Neural crest cell (in vitro differentiated cells): Measurements from ENCODE around the gene TNFAIP8. TPM values are rescaled to one million over a fixed set of nuclear protein-coding genes. Genes with fewer than 3 reads are reported as not detected.
A peak's percentile ranks its signal among the peaks of the same experiment; 100 is the strongest.

Experiments used
- DNase-seq: peaks from one replicate; pipeline ENCODE4 v3.0.0; 2021; ENCODE audit warnings: low read depth, mixed read lengths, low spot score
- H3K27ac Mint-ChIP-seq: one replicate; pipeline ENCODE4 v1.8.0; 2021; ENCODE audit warnings: mild to moderate bottlenecking, mixed read lengths; ENCODE audit not compliant: unreplicated experiment
- H3K27me3 Mint-ChIP-seq: 2 replicates; pipeline ENCODE4 v1.8.0; 2021; ENCODE audit warnings: low read depth, mild to moderate bottlenecking, mixed read lengths
- H3K36me3 Mint-ChIP-seq: 2 replicates; pipeline ENCODE4 v1.8.0; 2021; ENCODE audit warnings: low read depth, mild to moderate bottlenecking, mixed read lengths
- H3K4me1 Mint-ChIP-seq: 2 replicates; pipeline ENCODE4 v1.8.0; 2021; ENCODE audit warnings: mixed read lengths
- H3K4me3 Mint-ChIP-seq: one replicate; pipeline ENCODE4 v1.8.0; 2021; ENCODE audit warnings: mild to moderate bottlenecking, mixed read lengths
- H3K9me3 Mint-ChIP-seq: 2 replicates; pipeline ENCODE4 v1.8.0; 2021; ENCODE audit warnings: mixed read lengths
- total RNA-seq: library from RNA; stranded (reverse); gene quantifications from 2 replicates; pipeline ENCODE4 v1.2.1, GENCODE V29; 2021
- TF ChIP-seq, protein P1 (sequence below): fragments of 200-600 bp; sonication (generic); conservative IDR thresholded peaks from 2 replicates; pipeline ENCODE4 v1.5.0; 2021; ENCODE audit warnings: antibody characterized with exemption, mild to moderate bottlenecking

TNFAIP8 gene
- total RNA-seq, 1 donor from 2014 or later = 8.6 TPM

DNA sequence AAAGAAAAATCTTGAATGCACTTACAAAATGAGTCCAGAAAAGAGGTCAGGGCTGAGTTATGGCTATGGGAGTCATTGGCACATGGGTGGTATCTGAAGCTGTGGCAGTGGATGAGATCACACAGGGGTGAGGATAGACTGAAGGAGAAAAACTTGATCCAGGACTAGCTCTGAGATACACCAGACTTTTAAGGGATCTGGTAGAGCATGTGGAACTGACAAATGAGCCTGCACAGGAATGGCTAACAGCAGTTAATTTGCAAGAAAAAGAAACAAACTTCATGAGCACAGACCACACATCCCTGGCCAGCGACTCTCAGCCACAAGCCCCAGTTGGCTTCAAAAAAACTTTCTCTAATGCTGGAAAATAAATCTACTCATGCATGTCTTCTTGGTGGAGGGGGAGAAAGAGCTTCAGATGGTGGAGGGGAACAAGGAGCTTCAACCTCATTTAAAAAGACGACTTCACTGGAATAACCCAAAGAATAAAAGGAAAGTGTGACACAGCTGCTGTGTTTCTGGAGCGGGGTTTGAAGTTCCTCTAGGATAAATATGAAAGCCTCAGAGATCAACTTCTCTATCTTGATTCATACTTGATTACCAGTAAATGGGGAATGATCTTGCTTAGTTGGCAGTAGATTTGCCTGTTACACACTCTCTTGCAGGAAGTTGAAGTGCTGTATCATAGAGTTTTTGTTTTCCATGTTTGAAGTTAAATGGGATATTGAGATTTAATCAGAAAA lies 33.6 kb downstream of the TNFAIP8 start:
- Mint-ChIP-seq H3K36me3 (peaks cover 4% of the 10 kb centered on the region), H3K4me3 (no peak overlapping the region), H3K27me3 (no peaks in the 10 kb centered on the region), H3K9me3 (no peaks in the 10 kb centered on the region), H3K4me1 (peaks cover 11% of the 10 kb centered on the region), H3K27ac (peak overlapping the region; percentile 29)
- no peak for DNase-seq
- TF ChIP-seq, protein P1, sequence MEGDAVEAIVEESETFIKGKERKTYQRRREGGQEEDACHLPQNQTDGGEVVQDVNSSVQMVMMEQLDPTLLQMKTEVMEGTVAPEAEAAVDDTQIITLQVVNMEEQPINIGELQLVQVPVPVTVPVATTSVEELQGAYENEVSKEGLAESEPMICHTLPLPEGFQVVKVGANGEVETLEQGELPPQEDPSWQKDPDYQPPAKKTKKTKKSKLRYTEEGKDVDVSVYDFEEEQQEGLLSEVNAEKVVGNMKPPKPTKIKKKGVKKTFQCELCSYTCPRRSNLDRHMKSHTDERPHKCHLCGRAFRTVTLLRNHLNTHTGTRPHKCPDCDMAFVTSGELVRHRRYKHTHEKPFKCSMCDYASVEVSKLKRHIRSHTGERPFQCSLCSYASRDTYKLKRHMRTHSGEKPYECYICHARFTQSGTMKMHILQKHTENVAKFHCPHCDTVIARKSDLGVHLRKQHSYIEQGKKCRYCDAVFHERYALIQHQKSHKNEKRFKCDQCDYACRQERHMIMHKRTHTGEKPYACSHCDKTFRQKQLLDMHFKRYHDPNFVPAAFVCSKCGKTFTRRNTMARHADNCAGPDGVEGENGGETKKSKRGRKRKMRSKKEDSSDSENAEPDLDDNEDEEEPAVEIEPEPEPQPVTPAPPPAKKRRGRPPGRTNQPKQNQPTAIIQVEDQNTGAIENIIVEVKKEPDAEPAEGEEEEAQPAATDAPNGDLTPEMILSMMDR = no peak

DNA sequence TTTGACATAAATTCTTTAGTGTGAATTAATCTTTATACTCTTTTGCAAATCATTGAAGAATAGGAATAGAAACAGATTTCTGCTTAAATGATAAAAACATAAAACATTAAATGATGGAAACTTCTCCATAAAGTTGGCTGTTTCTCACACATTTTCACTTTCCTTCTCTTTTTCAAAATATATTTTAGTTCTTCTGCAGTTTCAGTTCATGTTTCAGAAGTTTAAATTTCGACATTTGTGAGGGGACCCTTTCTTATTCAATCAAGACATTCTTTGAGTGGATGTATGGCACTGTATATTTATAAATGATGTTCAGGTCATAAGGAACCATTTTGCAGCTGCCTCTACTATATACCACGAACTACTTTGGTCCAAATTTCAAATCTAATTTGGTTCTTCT lies 34.6 kb downstream of the TNFAIP8 start:
- H3K27me3 Mint-ChIP-seq = no peaks in the 10 kb centered on the region
- peaks cover 6% of the 10 kb centered on the region for H3K36me3 Mint-ChIP-seq
- H3K4me1 Mint-ChIP-seq = peaks cover 8% of the 10 kb centered on the region
- TF ChIP-seq, protein P1 = no peak
- no peak for DNase-seq
- no peaks in the 10 kb centered on the region for H3K9me3 Mint-ChIP-seq
- H3K27ac Mint-ChIP-seq = no peak overlapping the region
- no peak overlapping the region for H3K4me3 Mint-ChIP-seq

DNA sequence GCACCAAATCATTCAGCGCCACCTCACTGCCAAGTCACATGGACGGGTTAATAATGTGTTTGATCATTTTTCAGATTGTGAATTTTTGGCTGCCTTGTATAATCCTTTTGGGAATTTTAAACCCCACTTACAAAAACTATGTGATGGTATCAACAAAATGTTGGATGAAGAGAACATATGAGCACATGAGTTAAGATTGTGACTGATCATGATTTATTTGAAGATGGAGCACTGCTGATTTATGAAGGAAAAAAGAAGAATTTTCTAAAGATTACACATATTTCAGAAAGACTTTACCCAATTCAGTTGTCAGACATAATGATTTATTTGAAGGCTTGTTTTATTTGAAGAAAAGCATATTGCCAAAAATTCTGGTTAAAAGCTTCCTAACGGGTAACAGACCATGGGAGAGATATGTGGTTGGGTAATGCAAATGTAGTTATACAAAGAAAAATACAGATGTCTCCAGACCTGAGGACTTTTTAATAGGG lies 37.4 kb downstream of the TNFAIP8 start:
- TF ChIP-seq, protein P1 = no peak
- H3K4me1 Mint-ChIP-seq = no peaks in the 10 kb centered on the region
- H3K27ac Mint-ChIP-seq = no peak overlapping the region
- no peaks in the 10 kb centered on the region for H3K27me3 Mint-ChIP-seq
- H3K9me3 Mint-ChIP-seq = no peaks in the 10 kb centered on the region
- DNase-seq = no peak
- H3K4me3 Mint-ChIP-seq = no peak overlapping the region
- peaks cover 10% of the 10 kb centered on the region for H3K36me3 Mint-ChIP-seq

DNA sequence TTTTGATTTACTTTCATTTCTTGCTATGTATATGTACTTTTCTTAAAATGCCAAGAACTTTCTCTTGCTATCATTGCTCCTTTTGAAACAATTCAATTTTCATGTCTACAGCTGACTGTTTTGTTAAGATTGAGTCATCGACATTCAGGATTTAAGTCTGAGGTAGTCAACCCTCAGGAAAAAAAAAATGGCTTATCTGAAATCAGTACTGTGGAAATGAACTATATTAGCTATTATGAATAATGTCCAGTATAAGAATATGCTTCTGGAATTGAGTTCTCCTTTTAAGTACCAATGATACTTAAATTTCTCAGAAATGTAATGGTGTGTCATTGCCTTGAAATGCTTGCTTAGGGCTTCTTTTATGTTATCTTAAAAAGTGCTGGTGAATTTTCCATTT lies 37.9 kb downstream of the TNFAIP8 start:
- Mint-ChIP-seq H3K9me3 (no peaks in the 10 kb centered on the region), H3K27me3 (no peaks in the 10 kb centered on the region), H3K36me3 (peaks cover 10% of the 10 kb centered on the region), H3K27ac (no peak overlapping the region), H3K4me1 (no peaks in the 10 kb centered on the region), H3K4me3 (no peak overlapping the region)
- TF ChIP-seq, protein P1 = no peak
- no peak for DNase-seq

DNA sequence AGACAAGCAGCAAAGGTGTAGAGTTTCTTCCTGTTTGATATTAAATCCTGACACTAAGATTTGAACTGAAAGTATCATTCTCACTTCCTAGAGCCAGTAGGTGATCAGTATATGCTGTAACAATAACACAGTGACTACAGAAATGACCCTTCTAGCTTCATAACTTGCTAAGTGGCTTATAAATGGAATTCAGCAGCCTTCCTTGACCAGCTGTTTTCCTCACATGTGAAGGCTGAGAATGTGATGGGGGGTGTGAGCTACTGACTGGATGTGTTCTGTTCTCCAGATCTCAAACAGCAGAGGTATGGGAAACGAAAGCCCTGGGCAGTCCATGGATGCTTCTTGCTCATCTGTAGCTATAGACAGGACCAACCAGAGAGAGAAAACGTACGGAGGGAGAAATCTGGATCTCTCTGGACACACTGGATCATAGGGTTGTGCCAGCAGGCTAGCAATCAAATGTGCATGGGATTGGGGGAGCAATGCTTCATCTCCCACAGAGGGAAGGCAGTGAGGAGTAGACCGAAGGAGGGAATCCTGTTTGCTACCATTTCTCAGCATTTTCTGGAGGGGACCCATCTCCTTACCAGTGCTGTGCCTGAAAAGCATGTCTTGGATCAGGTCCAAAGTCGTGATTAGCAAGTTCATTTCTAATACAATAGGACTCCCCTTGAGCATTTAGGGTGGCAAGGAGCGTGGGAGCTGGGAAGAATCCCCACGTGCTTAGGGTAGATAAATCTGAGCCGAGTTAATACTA lies 39.4 kb downstream of the TNFAIP8 start:
- TF ChIP-seq, protein P1 = no peak
- no peak for DNase-seq
- Mint-ChIP-seq H3K27ac (no peak overlapping the region), H3K36me3 (peaks cover 10% of the 10 kb centered on the region), H3K27me3 (no peaks in the 10 kb centered on the region), H3K4me1 (no peaks in the 10 kb centered on the region), H3K9me3 (no peaks in the 10 kb centered on the region), H3K4me3 (no peak overlapping the region)
